CD14-positive monocyte (primary cell): ENCODE measurements around the gene ESRRA. TPM values are rescaled to one million over a fixed set of nuclear protein-coding genes. Genes with fewer than 3 reads are reported as not detected.
A peak's percentile ranks its signal among the peaks of the same experiment; 100 is the strongest.

ENCODE experiments used
- DNase-seq, 3 donors: peaks; one replicate each; pipeline ENCODE4 v3.0.0-alpha.2; 2011 to 2022
- H2AFZ ChIP-seq: 2 replicates; pipeline ENCODE4 v1.6.0; 2012; ENCODE audit warnings: mild to moderate bottlenecking, low read depth, low read length, inconsistent platforms; ENCODE audit not compliant: insufficient read depth, poor library complexity, severe bottlenecking
- H3K27ac ChIP-seq, 2 donors: 1 replicate in 1 of 2; 2 replicates in 1 of 2; pipeline ENCODE4 v1.5.1; 2012 to 2013; ENCODE audit warnings: low read length in 2 of 2, control low read depth in 1 of 2, inconsistent platforms in 1 of 2, low read depth in 1 of 2, mild to moderate bottlenecking in 1 of 2
- H3K27me3 ChIP-seq, 2 donors: one replicate each; pipeline versions ENCODE4 v1.6.0 to v1.6.1; 2011 to 2013; ENCODE audit warnings: low read length in 2 of 2; ENCODE audit not compliant: control insufficient read depth in 2 of 2, insufficient read depth in 2 of 2
- H3K36me3 ChIP-seq, 2 donors: replicated peaks in 1 of 2; 1 replicate in 1 of 2; 2 replicates in 1 of 2; pipeline versions ENCODE4 v1.5.1 to v1.6.1; 2012 to 2013; ENCODE audit warnings: low read length in 2 of 2, control low read depth in 1 of 2, inconsistent platforms in 1 of 2, mild to moderate bottlenecking in 1 of 2; ENCODE audit not compliant: insufficient read depth in 2 of 2, control insufficient read depth in 1 of 2
- H3K4me1 ChIP-seq, 2 donors: 1 replicate in 1 of 2; 2 replicates in 1 of 2; pipeline versions ENCODE4 v1.5.1 to v1.6.1; 2012 to 2013; ENCODE audit warnings: low read length in 2 of 2, control low read depth in 1 of 2, inconsistent platforms in 1 of 2, mild to moderate bottlenecking in 1 of 2, moderate library complexity in 1 of 2; ENCODE audit not compliant: insufficient read depth in 2 of 2, control insufficient read depth in 1 of 2
- H3K4me2 ChIP-seq: replicated peaks from 2 replicates; pipeline ENCODE3; 2012; ENCODE audit warnings: low read length, moderate library complexity, mild to moderate bottlenecking; ENCODE audit not compliant: poor library complexity, severe bottlenecking; ENCODE audit errors: extremely low read depth
- H3K4me3 ChIP-seq, 3 experiments: fragments of 200-600 bp in 1 of 3; sonication (generic) in 1 of 3; replicated peaks in 1 of 3; 1 replicate in 2 of 3; 2 replicates in 1 of 3; pipeline ENCODE4 v1.5.1; 2011 to 2013; ENCODE audit warnings: low read length in 3 of 3, mild to moderate bottlenecking in 3 of 3, control low read depth in 2 of 3, low read depth in 2 of 3, inconsistent platforms in 1 of 3, moderate library complexity in 1 of 3
- H3K79me2 ChIP-seq: 2 replicates; pipeline ENCODE4 v1.6.0; 2012; ENCODE audit warnings: mild to moderate bottlenecking, control low read depth, inconsistent platforms, low read length, moderate library complexity; ENCODE audit not compliant: insufficient read depth
- H3K9ac ChIP-seq: 2 replicates; pipeline ENCODE4 v1.6.0; 2017; ENCODE audit warnings: low read length, mild to moderate bottlenecking; ENCODE audit not compliant: insufficient read depth, poor library complexity, severe bottlenecking
- H3K9me3 ChIP-seq, 2 donors: replicated peaks in 1 of 2; 1 replicate in 1 of 2; 2 replicates in 1 of 2; pipeline versions ENCODE4 v1.5.1 to v1.6.1; 2012 to 2013; ENCODE audit warnings: low read length in 2 of 2, control low read depth in 1 of 2; ENCODE audit not compliant: control insufficient read depth in 1 of 2, insufficient read depth in 1 of 2
- H4K20me1 ChIP-seq: 2 replicates; pipeline ENCODE4 v1.6.0; 2012; ENCODE audit warnings: mild to moderate bottlenecking, low read length, control low read depth, moderate library complexity; ENCODE audit not compliant: insufficient read depth
- H3K27ac Mint-ChIP-seq, 7 donors: one replicate each; pipeline ENCODE4 v1.8.0; 2020; ENCODE audit warnings: mild to moderate bottlenecking in 7 of 7, mixed read lengths in 7 of 7, moderate library complexity in 6 of 7, inconsistent platforms in 2 of 7
- H3K27me3 Mint-ChIP-seq, 3 donors: one replicate each; pipeline ENCODE4 v1.8.0; 2021 to 2022; ENCODE audit warnings: low read depth in 3 of 3, mild to moderate bottlenecking in 3 of 3, mixed read lengths in 3 of 3, moderate library complexity in 3 of 3, inconsistent platforms in 1 of 3
- H3K36me3 Mint-ChIP-seq, 2 donors: one replicate each; pipeline ENCODE4 v1.8.0; 2020; ENCODE audit warnings: mixed read lengths in 2 of 2, inconsistent platforms in 1 of 2, mild to moderate bottlenecking in 1 of 2
- H3K4me1 Mint-ChIP-seq: one replicate; pipeline ENCODE4 v1.8.0; 2020; ENCODE audit warnings: mild to moderate bottlenecking, mixed read lengths
- H3K4me3 Mint-ChIP-seq, 2 donors: one replicate each; pipeline ENCODE4 v1.8.0; 2020; ENCODE audit warnings: mild to moderate bottlenecking in 2 of 2, mixed read lengths in 2 of 2, moderate library complexity in 1 of 2
- H3K9me3 Mint-ChIP-seq, 7 donors: one replicate each; pipeline ENCODE4 v1.8.0; 2020 to 2022; ENCODE audit warnings: mixed read lengths in 7 of 7, mild to moderate bottlenecking in 6 of 7, moderate library complexity in 6 of 7, inconsistent platforms in 2 of 7
- CTCF ChIP-seq: fragments of 200-600 bp; IDR thresholded peaks from one replicate; pipeline ENCODE4 v1.8.0; 2022; ENCODE audit warnings: antibody characterized with exemption, mild to moderate bottlenecking
- WGBS: methylation state at CpG from one replicate; pipeline ENCODE4 v1.1.5; 2013; ENCODE audit warnings: missing lambda C conversion rate; ENCODE audit not compliant: insufficient coverage; 5-methylcytosine and 5-hydroxymethylcytosine counted together
- intact Hi-C, 2 donors: fragments of 100-400 bp; cut with micrococcal nuclease; formaldehyde crosslinking; loops; one replicate each; pipeline versions ENCODE4 v1.15.0 to v1.15.1; 2023
- polyA plus RNA-seq, 3 donors: library from polyadenylated mRNA; depleted of rRNA in 1 of 3; unstranded in 2 of 3; stranded (reverse) in 1 of 3; fragments of 300-500 nt in 2 of 3; fragments of >200 nt in 1 of 3; fragmentation: Illumina TruSeq in 2 of 3; gene quantifications; 1 replicate in 2 of 3; 2 replicates in 1 of 3; pipeline ENCODE4 v1.2.3, GENCODE V29; 2012 to 2021

Gene ESRRA
- polyA plus RNA-seq, 3 donors = 15.3 to 45.7 (median 18.3) TPM

DNA sequence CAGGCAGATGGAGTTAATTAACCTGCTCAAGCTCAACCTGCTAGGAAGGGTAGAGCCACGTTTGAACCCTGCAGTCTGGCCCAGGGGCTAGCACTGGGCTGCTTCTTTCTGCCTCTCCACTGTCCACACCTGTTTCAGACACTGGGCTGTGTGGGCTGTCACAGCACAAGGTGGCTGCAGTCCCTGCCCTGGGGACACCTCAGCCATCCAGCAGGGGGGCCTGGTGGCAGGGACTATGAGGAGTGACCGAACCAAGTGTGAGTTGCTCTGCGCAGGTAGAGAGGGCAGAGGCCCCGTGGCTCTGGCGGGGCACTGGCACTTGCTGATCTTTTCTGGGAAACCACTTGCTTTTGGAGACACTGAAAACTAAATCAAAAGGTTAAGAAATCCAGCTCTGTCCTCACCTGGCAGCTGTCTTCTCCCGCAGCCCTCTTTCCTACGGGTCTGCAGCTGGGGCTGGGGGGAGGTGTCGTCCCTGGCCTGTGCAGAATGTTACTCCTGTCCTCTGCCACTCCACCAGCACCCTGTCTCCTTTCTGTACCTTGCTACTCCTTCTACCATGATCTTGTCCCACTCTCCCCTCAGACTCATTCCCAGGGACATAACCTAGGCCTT is 26.6 kb upstream of the ESRRA start:
- peaks cover 0 to 1% (median 0%) of the 10 kb centered on the region in 3 donors for H3K27me3 Mint-ChIP-seq
- no peaks in the 10 kb centered on the region for H3K79me2 ChIP-seq
- no peak overlapping the region for H3K4me3 Mint-ChIP-seq
- H2AFZ ChIP-seq = no peak overlapping the region
- peaks cover 4 to 25% of the 10 kb centered on the region in 2 donors for H3K36me3 ChIP-seq
- no peaks in the 10 kb centered on the region for H3K27me3 ChIP-seq
- no peaks in the 10 kb centered on the region for H4K20me1 ChIP-seq
- peak overlapping the region in 1 of 7 donors; percentile 39 for H3K27ac Mint-ChIP-seq
- no peaks in the 10 kb centered on the region for H3K9me3 ChIP-seq
- H3K4me2 ChIP-seq = no peak overlapping the region
- peaks cover 10% of the 10 kb centered on the region for H3K4me1 Mint-ChIP-seq
- no peak for TF ChIP-seq CTCF
- WGBS = 98% methylated on average over 7 of the region's 8 CpGs
- no peak overlapping the region for H3K9ac ChIP-seq
- intact Hi-C loops = no loop called here
- H3K4me3 ChIP-seq = no peak overlapping the region
- H3K9me3 Mint-ChIP-seq = no peaks in the 10 kb centered on the region
- peaks cover 27 to 43% of the 10 kb centered on the region in 2 donors for H3K36me3 Mint-ChIP-seq
- H3K4me1 ChIP-seq = peaks cover 3 to 6% of the 10 kb centered on the region in 2 donors
- no peak for DNase-seq
- H3K27ac ChIP-seq = no peak overlapping the region

DNA sequence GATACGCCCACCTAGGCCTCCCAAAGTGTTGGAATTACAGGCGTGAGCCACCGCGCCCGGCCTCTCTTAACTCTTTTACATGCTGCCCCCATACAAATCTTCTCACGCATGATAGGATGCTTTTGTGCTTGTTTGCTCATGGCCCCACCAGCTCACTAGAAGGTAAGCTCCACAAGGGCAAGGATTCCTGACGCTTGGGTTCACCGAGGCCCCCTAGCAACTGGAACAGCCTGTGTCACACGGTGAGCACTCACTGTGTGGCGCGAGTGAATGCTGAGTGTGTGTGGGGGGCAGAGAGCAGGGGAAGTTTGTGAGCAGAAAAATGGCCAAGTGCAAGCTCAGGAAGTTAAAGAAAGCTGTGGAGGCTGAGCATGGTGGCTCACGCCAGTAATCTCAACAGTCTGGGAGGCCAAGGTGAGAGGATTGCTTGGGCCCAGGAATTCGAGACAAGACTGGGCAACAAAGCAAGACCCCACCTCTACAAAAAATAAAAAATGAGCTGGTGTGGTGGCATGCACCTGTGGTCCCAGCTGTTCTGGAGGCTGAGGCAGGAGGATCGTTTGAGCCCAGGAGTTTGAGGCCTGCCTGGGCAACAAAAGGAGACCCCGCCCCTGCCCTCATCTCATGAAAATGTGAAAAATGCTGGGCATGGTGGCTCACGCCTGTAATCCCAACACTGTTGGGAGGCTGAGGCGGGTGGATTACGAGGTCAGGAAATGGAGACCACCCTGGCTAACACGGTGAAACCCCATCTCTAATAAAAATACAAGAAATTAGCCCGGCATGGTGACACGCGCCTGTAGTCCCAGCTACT is 23.2 kb upstream of the ESRRA start:
- no peaks in the 10 kb centered on the region for H3K27me3 ChIP-seq
- H3K4me3 ChIP-seq = no peak overlapping the region
- H3K9ac ChIP-seq = no peak overlapping the region
- intact Hi-C loops = no loop called here
- H3K36me3 Mint-ChIP-seq = peaks cover 20 to 29% of the 10 kb centered on the region in 2 donors
- no peak for DNase-seq
- H3K79me2 ChIP-seq = peaks cover 5% of the 10 kb centered on the region
- H2AFZ ChIP-seq = no peak overlapping the region
- H3K4me1 Mint-ChIP-seq = peaks cover 24% of the 10 kb centered on the region
- no peak overlapping the region for H3K4me2 ChIP-seq
- peaks cover 0 to 1% (median 1%) of the 10 kb centered on the region in 3 donors for H3K27me3 Mint-ChIP-seq
- H3K9me3 ChIP-seq = no peaks in the 10 kb centered on the region
- H3K27ac ChIP-seq = no peak overlapping the region
- no peak for TF ChIP-seq CTCF
- WGBS = 96% methylated on average over 18 of the region's 22 CpGs
- peaks cover 20 to 24% of the 10 kb centered on the region in 2 donors for H3K4me1 ChIP-seq
- no peaks in the 10 kb centered on the region for H3K9me3 Mint-ChIP-seq
- H3K36me3 ChIP-seq = peaks cover 4 to 17% of the 10 kb centered on the region in 2 donors
- no peak overlapping the region for H3K4me3 Mint-ChIP-seq
- no peak overlapping the region for H3K27ac Mint-ChIP-seq
- H4K20me1 ChIP-seq = no peaks in the 10 kb centered on the region
